ENCODE measurements around the gene PMPCB. TPM values are rescaled to one million over a fixed set of nuclear protein-coding genes. Genes with fewer than 3 reads are reported as not detected.
"Not testable (repeated sequence)": the region's sequence is repeated elsewhere in the genome, so short reads cannot be mapped to it uniquely, and the experiment has no call there.

Gene PMPCB, protein sequence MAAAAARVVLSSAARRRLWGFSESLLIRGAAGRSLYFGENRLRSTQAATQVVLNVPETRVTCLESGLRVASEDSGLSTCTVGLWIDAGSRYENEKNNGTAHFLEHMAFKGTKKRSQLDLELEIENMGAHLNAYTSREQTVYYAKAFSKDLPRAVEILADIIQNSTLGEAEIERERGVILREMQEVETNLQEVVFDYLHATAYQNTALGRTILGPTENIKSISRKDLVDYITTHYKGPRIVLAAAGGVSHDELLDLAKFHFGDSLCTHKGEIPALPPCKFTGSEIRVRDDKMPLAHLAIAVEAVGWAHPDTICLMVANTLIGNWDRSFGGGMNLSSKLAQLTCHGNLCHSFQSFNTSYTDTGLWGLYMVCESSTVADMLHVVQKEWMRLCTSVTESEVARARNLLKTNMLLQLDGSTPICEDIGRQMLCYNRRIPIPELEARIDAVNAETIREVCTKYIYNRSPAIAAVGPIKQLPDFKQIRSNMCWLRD
- 47.8 TPM for total RNA-seq

GRCh38 chr7:103296901-103297836 is at the start of gene PMPCB:
TSS of gene PMPCB (plus strand) at chr7:103297435. CDS start at chr7:103297460, 25 bp downstream.
- DNase-seq: peak; percentile 86

DNA sequence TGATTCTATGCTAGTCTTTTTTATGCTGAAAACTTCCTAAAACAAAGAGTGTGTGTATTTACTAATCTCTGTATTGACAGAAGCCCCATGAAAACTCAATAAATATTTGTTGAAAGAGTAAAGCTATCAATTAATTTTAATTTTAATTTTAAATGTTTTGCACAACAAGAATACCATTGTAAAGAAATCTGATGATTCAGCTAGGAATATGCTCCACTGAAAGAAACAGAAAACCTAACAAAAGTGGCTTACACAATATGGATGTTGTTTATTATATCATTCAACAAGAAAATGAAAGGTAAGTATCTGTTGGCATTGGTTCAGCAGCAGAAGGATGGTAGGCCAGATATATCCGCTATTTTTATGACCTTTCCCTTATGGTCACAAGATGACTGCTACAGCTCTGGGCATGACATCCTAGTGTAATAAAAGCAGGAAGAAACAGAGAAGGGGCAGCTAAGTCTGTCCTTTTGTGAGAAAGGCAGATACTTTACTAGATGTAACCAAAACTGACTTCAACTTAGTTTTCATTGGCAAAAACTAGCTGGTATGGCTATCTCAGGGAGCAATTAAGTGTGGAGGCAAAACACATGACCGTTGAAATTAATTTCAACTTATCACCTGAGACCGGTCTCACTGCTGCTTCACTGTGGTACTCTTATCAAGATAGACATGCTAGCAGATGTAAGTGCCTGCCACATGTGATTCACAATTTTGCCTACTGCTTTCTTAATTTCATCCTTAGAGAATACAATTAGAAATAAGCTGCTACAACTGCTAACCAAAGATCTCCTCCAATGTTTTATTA is 43.3 kb upstream of the PMPCB start:
- not testable (repeated sequence) for DNase-seq

DNA sequence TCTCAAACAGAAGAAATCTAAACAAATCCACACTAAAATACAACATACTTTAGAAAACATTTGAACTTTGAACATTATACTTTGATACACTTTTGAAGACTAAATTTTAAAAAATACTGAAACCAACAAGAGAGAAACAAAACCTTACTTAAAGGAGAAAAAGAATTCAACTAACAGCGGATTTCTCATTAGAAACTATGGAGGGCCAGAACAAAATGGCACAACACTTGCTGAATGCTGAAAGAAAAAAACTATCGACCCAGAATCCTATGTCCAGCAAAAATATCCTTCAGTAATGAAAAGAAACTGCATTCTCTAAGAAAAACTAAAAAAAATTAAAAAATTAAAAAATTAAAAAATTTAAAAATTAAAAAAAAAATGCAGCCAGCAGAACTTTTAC is 33.2 kb upstream of the PMPCB start:
- DNase-seq: not testable (repeated sequence)

DNA sequence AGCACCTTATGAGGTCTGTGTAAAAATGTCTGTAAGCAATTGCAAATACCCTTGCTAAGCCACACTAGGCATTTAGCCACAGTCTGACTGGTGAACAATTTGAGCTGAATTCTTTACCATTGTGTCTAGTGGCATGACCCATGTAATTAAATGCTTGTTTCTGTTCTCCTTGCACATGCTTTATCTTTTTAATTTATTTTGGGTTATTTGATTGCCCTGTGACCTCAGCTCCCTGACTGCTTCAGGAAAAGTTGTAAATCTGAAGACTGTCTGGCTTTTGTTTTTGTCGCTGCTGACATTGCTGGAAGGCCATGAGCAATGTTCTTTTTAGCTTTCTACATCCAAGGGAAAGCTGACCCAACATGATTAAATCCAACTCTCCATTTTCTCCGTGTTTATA is 31.0 kb upstream of the PMPCB start:
- not testable (repeated sequence) for DNase-seq

- DNase-seq: not testable (repeated sequence)
Measured at GRCh38 chr7:103273374-103273773, 23.9 kb upstream of the PMPCB start.

GRCh38 chr7:103274867-103275266 is 22.4 kb upstream of the PMPCB start:
- not testable (repeated sequence) for DNase-seq

DNA sequence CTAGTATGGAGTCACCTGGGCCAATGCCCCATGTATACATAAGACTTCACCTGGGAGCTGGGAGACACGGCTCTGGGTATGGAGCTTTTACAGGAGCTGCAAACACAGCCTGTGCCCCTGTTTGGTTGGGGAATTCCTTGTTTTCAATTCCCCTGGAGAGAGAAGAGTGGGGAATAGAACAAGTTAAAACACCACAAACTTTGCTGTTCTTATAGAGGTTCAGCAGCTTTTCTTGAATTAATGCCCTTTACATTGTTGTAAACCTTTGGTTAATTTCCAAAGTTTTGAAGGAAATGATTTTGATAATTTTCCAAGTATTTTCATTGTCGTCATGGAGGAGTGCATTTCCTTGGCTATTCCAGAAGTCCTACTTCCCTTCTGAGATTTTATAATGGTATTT is 19.0 kb upstream of the PMPCB start:
- not testable (repeated sequence) for DNase-seq

DNA sequence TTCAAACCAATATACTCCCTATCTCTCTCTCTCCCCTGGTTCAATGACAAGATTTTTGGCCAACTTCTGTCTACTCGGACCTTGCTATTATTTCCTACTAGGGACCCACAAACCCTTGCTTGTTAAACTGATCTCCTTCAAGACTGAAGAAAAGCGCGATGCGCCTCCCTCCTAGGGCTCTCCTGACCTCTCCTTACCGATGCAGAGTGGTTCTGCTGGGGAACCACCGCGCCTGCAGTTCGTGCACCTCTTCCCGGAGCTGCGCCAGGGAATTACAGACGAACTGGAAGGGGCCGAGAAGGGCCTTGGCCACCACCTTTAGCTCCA is 17.6 kb upstream of the PMPCB start:
- not testable (repeated sequence) for DNase-seq

DNA sequence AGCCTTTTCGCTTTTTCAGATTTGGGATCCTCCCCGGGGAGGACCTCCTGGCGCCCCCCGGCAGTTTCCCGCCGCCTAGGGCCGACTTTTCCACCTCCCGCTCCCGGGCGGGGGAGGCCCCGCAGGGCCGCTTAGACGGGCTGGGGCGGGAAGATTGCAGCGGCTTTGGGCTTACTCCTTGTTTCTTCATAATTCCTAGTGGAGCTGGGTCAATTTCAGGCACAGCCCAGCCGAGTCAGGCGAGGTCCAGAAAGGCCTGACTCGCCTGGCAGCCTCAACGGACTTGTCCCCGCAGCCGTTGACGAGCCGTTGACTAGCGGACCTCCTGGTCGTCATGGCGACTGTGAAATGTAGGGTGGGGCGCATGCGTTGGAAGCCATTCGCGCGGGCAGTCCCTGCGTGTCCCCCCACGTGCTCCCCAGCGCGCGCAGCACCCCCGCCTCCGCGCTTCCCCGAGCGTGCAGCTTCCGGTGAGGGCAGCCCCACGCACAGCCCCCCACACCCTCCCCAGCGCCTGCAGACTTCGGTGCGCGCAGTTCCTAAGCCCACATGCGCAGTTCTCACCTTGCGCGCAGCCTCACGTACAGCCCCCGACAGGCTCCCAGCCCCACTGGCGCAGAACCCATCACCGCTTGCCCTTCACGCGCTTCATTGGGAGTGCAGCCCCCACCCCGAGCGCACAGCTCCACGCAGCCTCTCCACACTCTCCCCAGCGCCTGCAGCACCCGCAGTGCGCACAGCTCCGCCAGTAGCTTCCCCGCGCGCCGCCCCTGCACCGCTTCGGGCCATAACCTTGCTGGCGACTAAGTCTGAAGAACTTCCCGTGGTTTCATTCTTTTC is 17.1 kb upstream of the PMPCB start:
- DNase-seq: peak; percentile 41

GRCh38 chr7:103280803-103281155 is 16.5 kb upstream of the PMPCB start:
- DNase-seq: not testable (repeated sequence)

DNA sequence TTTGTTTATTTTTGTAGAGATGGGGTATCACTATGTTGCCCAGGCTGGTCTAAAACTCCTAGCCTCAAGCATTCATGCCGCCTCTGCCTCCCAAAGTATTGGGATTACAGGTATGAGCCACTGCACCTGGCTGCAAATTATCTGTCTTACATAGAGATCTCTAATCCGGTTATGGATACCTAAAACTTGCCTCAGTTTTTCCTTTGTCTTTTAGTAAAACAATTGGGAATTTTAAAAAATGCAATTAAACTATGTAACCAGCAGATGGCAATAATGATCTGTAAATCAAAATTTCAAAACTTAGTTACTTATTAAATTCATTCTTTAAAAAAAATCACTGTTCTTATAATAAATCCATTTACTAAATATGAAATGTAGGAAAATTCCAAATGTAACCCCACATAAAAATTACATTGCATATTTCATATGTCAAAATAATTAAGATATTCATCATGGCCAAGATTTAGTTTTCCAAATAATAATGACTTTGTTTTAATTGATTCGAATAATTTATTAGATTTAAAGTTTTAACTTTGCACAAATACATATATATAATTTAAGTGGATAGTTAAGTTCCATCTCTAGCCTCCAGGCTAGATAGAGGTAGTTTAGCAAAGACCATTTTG is 14.3 kb upstream of the PMPCB start:
- DNase-seq: not testable (repeated sequence)

DNA sequence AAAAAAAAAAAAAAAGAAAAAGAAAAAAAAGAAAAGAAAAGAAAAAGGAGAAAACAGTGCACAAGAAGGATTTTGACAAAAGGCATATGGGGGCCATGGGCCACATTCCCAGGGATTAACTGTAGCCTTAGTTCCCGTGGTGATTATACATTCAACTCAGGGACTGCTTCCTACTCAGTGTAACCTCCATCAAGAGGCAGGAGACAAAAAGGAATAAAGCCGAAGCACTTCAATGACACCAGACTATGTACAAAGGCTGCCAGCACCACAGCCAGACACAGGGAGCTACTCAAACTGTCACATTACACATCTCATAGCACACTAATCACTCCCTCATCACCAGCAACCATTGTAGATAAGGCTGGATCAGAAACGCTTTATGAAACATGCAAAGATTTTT is 5.1 kb upstream of the PMPCB start:
- DNase-seq: no peak

DNA sequence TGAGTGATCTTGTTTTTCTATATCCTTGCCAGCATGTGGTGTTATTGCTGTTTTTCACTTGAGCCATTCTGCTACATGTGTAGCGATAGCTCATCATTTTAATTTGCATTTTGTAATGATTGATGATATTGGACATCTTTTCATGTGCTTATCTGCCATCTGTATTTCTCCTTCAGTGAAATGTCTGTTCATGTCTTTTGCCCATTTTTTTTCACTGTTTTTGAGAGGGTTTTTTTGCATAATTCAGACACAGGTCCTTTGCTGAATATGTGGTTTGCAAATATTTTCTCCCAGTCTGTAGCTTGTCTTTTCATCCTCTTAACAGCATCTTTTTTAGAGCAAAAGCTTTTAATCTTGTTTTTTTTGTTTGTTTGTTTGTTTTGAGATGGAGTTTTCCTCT is 3.7 kb upstream of the PMPCB start:
- no peak for DNase-seq

DNA sequence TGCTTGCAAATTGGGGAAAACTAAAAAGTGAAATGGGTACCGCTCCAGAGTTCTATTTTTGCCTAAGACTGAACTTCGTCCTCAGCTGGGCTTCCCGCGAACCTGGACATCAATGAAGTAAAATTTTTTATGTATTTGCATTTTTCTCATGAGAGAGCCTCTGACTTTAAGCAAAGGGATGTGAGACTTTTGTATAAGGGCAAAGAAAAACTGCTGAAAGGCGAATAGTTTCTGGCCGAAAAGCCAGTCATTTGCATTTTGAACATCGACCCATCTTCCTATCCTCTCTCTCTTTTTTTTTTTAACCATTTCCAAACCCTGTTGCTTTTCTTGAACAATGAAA is 573 bp downstream of the PMPCB start:
- DNase-seq: no peak

GRCh38 chr7:103299660-103300059 is 2.4 kb downstream of the PMPCB start:
- no peak for DNase-seq

- no peak for DNase-seq
Measured at GRCh38 chr7:103301441-103301840, 4.2 kb downstream of the PMPCB start.

DNA sequence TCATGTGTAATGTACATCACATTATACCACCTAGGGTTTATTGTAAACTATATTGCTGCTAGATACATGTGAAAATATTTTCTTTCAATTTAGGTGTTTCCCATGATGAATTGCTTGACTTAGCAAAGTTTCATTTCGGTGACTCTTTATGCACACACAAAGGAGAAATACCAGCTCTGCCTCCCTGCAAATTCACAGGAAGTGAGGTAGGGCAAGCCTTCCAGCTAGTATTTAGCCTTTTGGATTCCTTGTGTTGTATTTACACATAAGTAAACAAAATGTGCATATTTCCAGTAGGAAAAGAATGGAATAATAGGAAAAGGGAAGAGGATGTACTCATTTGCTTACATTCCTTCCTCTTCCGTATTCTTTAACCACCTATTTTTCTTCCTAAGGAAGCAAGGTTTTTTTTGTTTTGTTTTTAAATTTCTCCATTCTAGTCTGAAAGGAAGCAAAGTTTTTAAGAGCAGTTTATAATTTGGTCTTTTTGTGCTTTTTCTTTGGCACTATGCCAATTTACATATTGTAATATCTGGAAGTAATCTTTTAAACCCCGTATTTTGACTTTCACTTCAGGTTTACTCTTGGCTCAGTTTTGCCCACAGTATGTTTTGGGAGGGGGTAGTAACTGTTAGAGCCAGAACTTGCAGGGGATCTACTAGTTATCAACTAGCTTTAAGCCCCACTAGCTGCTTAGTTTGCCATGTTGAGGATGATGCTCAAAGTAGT is 10.4 kb downstream of the PMPCB start:
- no peak for DNase-seq

- no peak for DNase-seq
Measured at GRCh38 chr7:103314852-103315251, 17.6 kb downstream of the PMPCB start.

- no peak for DNase-seq
Measured at GRCh38 chr7:103316380-103316941, 19.2 kb downstream of the PMPCB start.

DNA sequence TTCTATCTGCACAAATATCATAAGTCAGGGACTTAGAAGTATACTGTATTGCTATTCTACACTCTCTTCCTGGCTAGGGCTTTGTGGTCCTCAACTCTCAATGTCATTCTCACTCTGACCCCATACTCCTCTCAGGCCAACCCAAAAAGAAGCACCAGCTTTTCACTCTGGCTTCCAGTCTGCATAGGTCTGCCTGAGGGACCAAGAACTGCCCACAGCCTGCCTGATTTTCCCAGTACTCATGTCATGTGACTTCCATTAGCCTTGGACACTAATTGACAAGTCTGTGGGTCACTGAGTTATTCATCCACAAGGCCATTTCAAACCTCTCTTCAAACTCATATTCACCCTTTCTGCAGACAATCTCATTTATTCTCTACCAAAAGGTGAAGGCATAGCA is 19.8 kb downstream of the PMPCB start:
- no peak for DNase-seq

Data from skin of body (tissue), 2 donors.